Measurements from ENCODE around the gene GPN2. TPM values are rescaled to one million over a fixed set of nuclear protein-coding genes. Genes with fewer than 3 reads are reported as not detected.
A peak's percentile ranks its signal among the peaks of the same experiment; 100 is the strongest.

The GPN2 gene
- total and polyA plus RNA-seq, 2 donors (not counting 3 experiments of a cell fraction or from before 2014, with no cell fraction given), result 21.9 to 37.4 TPM

GRCh38 chr1:26853156-26853555 lies 36.9 kb downstream of the GPN2 start:
- Histone ChIP-seq H3K9ac (replicated peaks; ENCODE audit: extremely low read depth, insufficient read depth, low read length) (no peak overlapping the region), H3K36me3 (ENCODE audit: control insufficient read depth in 2 of 2, extremely low read depth in 1 of 2, insufficient read depth in 2 of 2, low read length in 2 of 2) (peaks cover 12 to 37% of the 10 kb centered on the region in 2 experiments), H3K9me1 (replicated peaks; ENCODE audit: control insufficient read depth, extremely low read depth, insufficient read depth, low read length) (no peaks in the 10 kb centered on the region), H3K9me3 (replicated peaks; ENCODE audit: control insufficient read depth, insufficient read depth, low read length) (no peaks in the 10 kb centered on the region), H3K79me2 (ENCODE audit: control insufficient read depth, insufficient read depth, low read length) (no peaks in the 10 kb centered on the region), H3K4me2 (ENCODE audit: insufficient read depth, low read length) (no peak overlapping the region), H2AFZ (ENCODE audit: low read depth, low read length) (no peak overlapping the region), H3K4me1 (ENCODE audit: control insufficient read depth, extremely low read depth, insufficient read depth, low read length) (peaks cover 9% of the 10 kb centered on the region), H3K27me3 (ENCODE audit: control insufficient read depth in 2 of 2, insufficient read depth in 2 of 2, low read length in 2 of 2) (no peaks in the 10 kb centered on the region), H3K27ac (ENCODE audit: insufficient read depth, low read depth, low read length) (no peak overlapping the region), H3K4me3 (replicated peaks in 1 of 3; ENCODE audit: insufficient read depth in 1 of 3, low read depth in 1 of 3, low read length in 3 of 3) (no peak overlapping the region), H4K20me1 (replicated peaks; ENCODE audit: control insufficient read depth, extremely low read depth, insufficient read depth, low read length) (no peaks in the 10 kb centered on the region)
- no TSS peak for BruUV-seq (replicated peaks)
- FAIRE-seq (peak; percentile 91), DNase-seq (ENCODE audit: low read depth, low spot score) (peak; percentile 79)
- ChIA-PET POLR2A (no interaction called here), CTCF (no interaction called here)
- TF ChIP-seq CTCF (IDR thresholded peaks at IDR 0.05; ENCODE audit: extremely low read depth in 1 of 2, insufficient read depth in 1 of 2, low read depth in 1 of 2, low read length in 2 of 2) (peak; percentile 85 to 89), POLR2AphosphoS5 (IDR thresholded peaks at IDR 0.05; ENCODE audit: insufficient read depth, low read depth, low read length) (no peak), GATA2 (IDR thresholded peaks at IDR 0.05; ENCODE audit: insufficient read depth, insufficient read length, low read depth, low read length) (no peak), JUN (IDR thresholded peaks at IDR 0.05; ENCODE audit: borderline replicate concordance, insufficient read depth, insufficient read length, low read depth) (no peak), MAX (IDR thresholded peaks at IDR 0.05; ENCODE audit: insufficient read depth, insufficient read length) (no peak), POLR2A (IDR thresholded peaks at IDR 0.05; ENCODE audit: low read depth, low read length) (no peak)
- dilution Hi-C loops (cut with MboI; ENCODE audit: extremely low pct_ligation_motif_present, low sequenced_read_pairs) (no loop called here), intact Hi-C loops (cut with micrococcal nuclease) (loop anchor here (1.0 kb wide), 2 partner anchors 12 to 25 kb away; no protein-coding TSS in a partner anchor)

Data from endothelial cell of umbilical vein (primary cell).